GM08714 (cell line): Measurements from ENCODE around the gene CTAG2.
"Not testable (repeated sequence)": the region's sequence is repeated elsewhere in the genome, so short reads cannot be mapped to it uniquely, and the experiment has no call there.

Experiments used
- H3K4me3 ChIP-seq: fragments of 200-500 bp; sonication (Bioruptor generic); 2 replicates; pipeline ENCODE4 v1.5.1; 2014; ENCODE audit warnings: mild to moderate bottlenecking, low read length, inconsistent platforms
- ZNF274 ChIP-seq: IDR thresholded peaks from 2 replicates; pipeline ENCODE4 v1.6.1; 2012; ENCODE audit warnings: mild to moderate bottlenecking, low read depth, low read length

CTAG2 gene

DNA sequence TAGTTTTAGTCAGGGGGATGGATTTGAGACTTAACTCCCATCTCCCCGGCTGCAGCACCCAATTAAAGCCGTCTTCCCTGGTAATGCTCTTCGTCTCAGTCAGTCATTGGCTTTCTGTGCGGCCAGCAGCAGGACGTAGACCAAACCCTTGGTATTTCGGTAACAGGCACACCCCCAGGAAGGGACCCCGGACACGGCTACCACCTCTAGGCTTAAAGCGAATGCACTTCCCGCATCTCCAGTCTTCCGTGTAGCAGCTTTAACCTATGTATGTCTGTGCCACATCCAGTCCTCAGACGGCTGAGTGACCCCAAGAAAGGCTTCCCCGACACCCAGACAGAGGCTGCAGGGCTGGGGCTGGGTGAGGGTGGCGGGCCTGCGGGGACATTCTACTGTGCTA, 1.5 kb upstream of the CTAG2 start:
- TF ChIP-seq ZNF274, result no peak

DNA sequence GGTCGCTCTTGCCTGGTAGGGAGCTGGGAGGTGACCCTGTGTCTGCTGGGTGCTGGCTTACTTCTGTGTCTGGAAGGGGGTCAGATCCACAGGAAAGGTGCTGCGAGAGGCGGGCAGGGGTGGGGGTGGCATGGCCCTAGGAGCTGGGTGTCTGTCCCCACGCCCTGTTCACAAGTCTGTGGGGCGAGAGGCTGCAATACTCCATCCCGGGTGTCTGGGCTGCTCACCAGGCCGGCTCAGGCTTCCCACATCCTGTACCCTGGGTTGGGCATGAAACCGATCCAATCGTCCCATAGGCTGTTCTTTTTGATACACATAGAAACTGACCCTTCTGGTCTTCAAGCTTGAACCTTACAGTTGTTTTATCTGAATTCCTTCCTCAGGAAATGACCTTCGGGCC, 993 bp upstream of the CTAG2 start:
- no peak for TF ChIP-seq ZNF274
- H3K4me3 ChIP-seq, result no peak overlapping the region

More for the DNA sequence above, 1.5 kb upstream of the CTAG2 start:
- H3K4me3 ChIP-seq, result no peak overlapping the region

DNA sequence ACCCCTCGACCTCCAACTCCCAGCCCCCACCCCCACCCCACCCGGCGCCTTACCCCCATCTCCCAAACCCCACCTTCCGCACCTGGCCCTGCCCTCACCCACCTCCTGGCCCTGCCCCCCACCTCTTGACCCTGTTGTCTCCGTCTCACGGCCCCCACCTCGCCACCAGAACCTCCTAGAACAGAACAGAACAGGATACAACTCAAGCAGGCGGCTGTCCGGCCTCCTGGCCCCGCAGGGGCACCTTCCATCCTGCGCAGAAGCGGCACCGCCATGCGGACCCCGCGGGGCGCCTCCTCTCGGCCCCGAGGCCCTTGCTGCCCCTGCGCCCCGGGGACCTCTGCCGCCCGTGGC, 354 bp downstream of the CTAG2 start:
- H3K4me3 ChIP-seq, result no peak overlapping the region
- no peak for TF ChIP-seq ZNF274

DNA sequence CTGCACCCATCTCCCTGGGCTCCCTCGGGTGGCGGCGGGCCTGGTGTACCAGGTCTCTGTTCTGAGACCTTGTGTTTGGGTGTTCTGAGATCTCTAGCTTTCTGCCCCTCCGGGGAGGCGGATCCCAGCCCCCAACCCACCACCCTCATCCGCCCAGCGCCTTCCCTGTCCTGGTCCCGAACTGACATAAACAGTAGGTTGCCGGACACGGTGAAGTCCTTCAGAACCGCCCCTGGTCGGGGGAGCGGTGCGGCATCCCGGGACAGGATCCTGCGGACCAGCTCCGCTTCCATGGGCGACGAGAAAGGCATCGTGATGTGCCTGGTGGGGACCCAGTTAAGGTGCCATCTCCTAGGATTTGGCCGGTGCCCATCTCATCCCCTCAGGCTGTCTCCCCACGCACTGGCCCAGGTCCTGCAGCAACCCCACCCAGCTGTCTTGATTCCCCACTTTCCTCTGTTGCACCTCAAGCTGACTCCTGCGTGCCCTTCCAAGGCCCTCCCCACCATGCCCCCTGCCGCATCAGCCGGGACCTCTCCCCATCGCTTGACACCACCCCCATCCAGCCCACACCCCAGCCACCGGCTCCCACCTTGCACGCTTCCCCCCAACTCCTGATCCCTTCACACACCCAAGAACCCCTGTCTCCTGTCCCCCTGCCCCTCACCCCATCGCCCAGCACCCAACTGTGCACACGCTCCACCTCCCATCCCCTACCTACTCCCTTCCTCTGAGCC, 900 bp downstream of the CTAG2 start:
- TF ChIP-seq ZNF274, result no peak
- no peak overlapping the region for H3K4me3 ChIP-seq

DNA sequence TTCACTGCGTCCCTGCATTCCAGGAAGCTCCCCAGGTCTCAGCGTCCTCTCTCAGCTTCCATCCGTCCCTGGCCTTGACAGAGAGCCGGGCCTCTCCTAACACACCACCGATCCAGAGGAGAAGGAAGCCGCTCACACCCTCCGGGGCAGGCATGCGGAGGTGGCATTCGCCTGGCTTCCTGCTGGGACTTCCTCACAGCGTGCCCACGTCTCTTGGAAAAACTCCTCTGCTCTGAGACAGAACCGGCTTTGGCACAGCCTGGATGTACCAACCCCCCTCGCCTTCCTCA, 3.2 kb downstream of the CTAG2 start:
- H3K4me3 ChIP-seq, result no peak overlapping the region
- no peak for TF ChIP-seq ZNF274

DNA sequence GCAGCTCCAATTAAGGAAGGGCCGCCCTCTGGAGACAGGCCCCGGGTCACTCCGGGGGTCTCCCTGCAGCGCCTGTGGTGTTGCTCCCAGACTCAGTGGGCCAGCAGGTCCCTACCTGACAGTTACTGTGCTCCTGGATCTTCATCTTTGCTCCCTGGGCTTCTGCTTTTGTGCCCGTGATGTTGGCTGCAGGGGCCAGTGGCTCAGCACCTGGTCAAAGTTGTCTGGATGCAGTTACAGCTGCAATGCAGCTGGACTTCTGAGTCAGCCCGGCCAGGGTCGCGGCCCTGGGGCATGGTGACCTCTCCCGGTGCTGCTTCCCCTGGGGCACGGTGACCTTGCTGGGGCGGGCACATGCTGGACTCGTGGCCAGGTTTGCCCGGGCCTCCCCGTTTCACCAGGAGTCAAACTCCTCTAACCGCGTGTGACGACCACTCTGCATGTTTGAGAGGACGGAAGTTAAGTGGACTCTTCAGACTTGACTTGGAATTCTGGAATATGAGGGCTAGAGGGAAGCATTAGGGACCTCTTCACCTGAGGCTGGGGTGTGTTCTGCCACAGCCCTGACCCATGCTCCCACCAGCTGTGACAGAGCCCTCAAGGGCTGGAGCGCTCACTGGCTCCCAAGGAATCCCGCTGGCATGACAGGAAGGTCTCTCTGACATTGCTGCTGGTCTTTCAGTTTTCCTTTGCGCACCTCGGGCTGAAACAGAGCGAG, 3.7 kb downstream of the CTAG2 start:
- no peak for TF ChIP-seq ZNF274
- H3K4me3 ChIP-seq, result no peak overlapping the region

DNA sequence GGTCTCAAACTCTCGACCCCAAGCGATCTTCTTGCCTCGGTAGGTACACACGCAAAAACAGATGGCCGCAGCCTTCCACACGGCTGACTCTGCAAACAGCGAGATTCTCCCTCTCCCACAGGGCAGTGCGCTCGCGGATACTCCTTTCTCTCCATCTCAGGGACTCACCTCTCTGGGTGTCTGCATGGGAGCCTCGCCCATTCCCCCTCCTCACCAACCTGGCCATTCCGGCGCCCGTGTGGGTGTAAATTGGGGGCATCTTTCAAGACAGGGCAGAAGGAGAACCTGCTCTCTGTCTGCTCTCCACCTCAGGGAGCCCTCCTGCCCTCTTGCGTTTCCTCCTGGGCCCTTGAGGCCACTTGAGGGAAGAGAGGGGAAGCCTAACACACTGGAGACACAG, 4.4 kb downstream of the CTAG2 start:
- TF ChIP-seq ZNF274, result no peak
- no peak overlapping the region for H3K4me3 ChIP-seq

DNA sequence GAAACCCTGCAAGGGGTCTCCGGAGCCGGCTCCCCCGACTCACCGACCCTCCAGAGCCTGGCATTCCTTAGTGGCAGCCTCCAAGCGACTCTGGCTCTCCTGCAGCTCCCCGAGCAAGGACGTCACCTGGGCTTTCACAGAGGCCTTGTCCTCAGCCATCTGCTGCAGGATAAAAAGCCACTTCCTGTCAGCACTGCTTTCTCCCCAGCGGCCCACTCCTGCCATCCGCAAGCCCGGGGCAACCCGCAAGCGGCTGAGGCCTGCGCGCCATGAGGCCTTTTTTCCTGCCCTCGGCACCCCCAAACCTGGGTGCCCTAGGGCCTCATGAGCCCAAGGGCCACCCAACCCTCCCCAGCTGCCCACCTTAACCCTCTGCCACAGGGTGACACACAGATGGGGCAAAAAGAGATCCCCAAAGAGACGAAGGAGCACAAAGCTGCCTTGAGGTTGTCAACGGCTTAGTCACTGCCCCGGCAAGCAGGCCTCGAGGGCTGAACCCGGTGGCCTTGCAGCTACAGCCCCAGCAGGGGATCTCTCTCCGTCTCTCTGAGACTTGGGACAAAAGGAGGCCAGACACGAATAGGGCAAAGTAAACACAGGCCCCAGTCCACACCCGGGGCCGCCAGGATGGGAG, 7.5 kb downstream of the CTAG2 start:
- not testable (repeated sequence) for H3K4me3 ChIP-seq

DNA sequence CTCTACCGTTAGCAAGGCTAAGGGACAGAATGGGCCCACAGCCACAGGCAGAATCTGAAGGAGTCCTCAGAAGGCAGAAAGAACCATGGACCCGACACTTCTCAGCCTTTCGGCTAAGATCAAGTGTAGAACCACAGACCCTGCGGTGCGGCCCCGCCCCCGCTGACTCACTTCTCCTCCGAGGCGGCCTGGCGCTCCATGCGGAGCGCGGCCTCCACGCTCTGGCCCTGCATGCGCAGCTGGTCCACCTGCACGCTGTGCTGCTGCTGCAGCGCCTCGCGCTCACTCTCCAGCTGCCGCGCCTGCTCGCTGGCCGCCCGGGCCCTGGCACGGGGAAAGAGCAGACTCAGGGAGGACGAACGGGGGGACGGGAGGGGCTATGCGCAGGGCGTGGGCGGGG, 9.7 kb downstream of the CTAG2 start:
- H3K4me3 ChIP-seq, result not testable (repeated sequence)

DNA sequence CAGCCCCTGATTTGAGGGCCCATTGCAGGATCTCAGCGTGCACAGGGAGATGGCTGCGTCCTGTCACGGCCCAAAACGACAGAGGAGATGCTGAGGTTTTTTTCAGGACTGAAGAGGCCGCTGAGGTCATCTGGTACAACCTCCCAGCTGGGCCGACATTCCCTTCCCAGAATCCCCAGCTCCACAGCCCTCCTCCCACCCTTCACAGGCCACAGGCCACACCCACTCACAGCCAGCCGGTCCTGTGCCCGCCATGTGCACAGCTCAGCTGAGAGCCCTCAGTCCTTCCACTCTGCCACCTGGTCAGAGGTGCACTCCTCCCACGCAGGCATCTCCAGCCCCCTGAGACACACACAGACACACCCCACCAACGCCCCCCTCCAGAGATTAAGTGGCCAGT, 11.6 kb downstream of the CTAG2 start:
- not testable (repeated sequence) for H3K4me3 ChIP-seq

DNA sequence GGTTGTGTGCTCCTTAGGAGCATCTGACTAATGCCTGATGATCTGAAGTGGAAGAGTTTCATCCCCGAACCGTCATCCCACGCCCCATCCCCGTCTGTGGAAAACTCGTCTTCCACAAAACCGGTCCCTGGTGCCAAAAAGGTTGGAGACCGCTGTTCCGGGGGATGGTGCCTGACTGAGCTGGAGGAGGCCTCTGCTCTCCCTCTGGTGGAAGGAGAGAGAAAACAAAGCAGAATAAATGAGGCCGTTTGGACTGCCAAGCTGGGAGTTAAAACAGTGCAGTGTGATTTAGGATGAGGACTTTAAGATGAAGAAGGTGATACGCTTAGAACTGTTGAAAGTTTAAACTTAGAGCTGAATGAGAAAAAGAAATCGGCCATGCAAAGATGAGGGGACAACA, 19.7 kb downstream of the CTAG2 start:
- not testable (repeated sequence) for H3K4me3 ChIP-seq

DNA sequence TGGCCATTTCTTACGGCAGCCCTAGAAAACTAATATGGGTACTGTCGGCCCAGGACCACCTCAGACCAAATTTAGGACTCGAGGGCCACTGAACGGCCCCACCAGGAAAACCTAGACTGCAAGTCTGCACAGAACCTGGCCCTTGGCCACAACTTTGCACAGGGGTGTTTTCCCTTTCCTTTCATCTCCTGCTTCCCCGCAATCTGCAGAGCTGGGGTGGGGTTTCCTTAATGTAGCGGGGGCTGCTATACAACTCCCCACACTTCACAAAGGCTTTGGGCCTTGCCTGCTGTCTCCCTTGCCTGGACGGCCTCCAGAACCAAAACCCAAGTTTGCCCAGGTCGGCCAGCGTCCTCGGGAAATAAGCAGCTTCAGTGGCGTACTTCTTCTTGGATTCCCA, 22.4 kb downstream of the CTAG2 start:
- H3K4me3 ChIP-seq, result not testable (repeated sequence)

DNA sequence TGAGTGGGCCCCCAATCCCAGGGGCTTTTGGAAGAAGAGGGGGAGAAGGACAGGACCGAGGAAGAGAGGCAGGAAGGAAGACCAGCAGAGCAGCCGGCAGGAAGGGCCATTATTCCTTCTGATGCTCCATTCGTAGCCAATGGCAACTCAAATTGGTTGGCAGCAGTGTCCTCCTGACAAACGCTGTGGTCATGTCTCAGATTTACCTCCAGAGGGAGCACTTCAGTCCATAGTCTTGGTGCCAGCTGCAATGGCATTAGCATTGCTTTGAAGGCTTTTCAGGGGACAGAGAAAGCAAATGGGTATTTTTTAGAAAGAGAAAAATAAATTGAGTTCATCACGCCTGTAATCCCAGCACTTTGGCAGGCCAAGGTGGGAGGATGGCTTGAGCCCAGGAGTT, 24.4 kb downstream of the CTAG2 start:
- not testable (repeated sequence) for H3K4me3 ChIP-seq

DNA sequence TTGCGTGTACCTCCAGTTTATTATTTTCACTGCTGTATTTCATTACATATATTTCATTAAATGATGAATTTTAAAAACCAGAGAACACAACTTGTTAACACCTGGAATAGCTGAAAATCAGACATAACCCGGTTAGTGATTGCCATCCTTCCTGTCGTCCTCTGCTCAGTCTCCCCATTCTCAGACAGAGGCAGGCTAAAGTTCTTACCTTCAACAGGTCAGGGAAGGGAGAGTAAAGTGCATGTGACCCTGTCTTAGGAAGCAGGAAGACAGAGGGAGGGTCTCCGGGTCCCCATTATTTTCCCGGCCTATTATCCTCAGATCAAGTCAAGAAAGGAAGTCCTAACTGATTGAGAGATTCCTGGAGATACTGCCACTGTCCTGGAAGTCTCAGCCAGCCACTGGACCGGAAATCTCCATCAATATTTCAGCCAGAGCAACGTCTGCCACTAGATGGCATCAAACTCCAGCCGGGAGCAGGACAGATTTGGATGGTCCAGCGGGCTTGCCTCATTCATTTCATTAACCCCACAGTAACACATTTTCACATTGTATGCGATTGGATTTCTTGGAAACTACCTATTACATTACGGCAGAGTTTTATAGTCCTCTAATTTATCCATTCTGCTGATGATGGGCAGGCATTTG, 32.5 kb downstream of the CTAG2 start:
- H3K4me3 ChIP-seq, result not testable (repeated sequence)

DNA sequence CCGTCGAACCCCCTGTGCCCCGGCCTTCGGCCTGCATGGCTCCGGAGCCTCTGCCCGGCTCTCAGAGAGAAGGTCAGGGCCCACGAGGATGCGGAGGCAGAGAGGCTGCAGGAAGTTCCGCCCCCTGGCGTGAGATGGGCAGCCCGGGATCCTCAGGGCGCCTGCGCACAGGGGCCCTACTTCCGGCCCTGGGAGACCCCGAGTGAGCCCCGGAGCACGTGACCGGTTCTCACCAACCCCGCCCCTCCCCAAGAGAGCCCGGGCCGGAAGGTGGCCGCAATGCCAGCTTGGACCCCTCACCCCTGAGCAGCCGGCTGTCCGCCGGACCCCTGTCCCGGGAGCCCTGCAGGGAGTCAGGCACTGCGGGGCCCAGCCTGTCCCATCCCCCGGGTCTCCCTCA, 34.2 kb downstream of the CTAG2 start, which contains the start of gene CTAG1B:
TSS of gene CTAG1B (minus strand) at position 101 of the 400 bp plus-strand sequence. CDS start at position 37, 64 bp downstream.
- H3K4me3 ChIP-seq, result not testable (repeated sequence)

DNA sequence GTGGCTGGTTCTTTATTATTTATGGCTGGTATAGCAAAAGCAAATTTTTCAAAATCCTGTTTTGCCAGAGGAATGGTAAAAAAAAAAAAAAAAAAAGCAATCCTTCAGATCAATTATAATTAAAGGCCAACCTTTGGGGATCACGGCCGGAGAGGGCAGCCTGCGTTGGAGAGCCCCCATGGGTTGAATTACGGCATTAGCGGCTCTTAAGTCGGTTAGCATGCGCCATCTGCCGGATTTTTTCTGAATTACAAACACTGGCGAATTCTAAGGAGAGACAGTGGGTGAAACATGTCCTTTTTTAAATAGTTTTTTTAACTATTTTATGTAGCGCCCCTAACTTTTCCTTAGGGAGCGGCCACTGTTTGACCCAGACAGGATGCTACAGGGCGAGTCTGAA, 39.8 kb downstream of the CTAG2 start:
- H3K4me3 ChIP-seq, result not testable (repeated sequence)

DNA sequence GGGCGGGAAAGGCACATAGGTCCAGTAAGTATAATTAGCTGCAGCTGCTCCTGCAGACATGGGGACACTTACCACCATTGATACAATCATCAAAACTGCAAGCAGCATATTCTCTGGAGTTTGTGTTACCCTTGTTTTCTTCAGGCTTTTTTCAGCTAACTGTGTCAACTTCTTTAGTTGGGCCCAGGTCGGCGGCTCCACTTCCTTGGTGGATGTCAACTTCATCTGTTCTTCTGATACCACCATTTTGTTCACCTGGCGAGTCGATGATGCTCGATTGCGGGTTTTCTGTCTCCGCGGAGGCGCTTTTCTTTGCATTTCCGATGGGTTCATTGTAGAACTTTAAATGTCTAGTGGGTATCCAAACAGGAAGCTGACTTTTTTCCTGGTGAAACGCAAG, 42.2 kb downstream of the CTAG2 start:
- not testable (repeated sequence) for H3K4me3 ChIP-seq

DNA sequence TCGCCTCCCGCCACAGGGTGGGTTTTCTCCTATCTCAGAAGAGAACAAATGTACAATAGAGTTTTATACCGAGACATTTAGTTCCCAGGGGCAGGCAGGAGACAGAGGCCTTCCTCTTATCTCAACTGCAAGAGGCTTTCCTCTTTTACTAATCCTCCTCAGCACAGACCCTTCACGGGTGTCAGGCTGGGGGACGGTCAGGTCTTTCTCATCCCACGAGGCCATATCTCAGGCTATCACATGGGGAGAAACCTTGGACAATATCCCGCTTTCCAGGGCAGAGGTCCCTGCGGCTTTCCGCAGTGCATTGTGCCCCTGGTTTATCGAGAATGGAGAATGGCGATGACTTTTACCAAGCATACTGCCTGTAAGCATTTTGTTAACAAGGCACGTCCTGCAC, 44.6 kb downstream of the CTAG2 start:
- not testable (repeated sequence) for H3K4me3 ChIP-seq

DNA sequence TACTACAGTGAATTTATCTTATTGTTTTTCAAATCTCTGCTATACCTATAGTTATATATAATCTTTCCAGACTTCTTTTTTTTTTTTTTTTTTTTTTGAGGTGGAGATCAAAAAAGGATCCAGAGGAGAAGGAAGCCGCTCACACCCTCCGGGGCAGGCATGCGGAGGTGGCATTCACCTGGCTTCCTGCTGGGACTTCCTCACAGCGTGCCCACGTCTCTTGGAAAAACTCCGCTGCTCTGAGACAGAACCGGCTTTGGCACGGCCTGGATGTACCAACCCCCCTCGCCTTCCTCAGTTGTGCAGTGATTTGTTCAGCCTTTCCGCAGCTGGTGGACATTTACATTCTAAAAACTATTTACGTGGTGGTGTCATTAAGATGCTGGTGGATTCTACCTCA, 45.4 kb downstream of the CTAG2 start:
- not testable (repeated sequence) for H3K4me3 ChIP-seq
